K562 (cell line): ENCODE results near the gene SEC11A. TPM values are rescaled to one million over a fixed set of nuclear protein-coding genes. Genes with fewer than 3 reads are reported as not detected.

Experiments used
- ARID3B ChIP-seq: fragments of 250-450 bp; sonication (Bioruptor Pico); IDR thresholded peaks from 2 replicates; pipeline ENCODE4 v1.4.0; 2020; ENCODE audit warnings: borderline replicate concordance
- ARNT ChIP-seq, 2 experiments: fragments of 450-650 bp; IDR thresholded peaks; 2 replicates each; pipeline ENCODE4 v1.6.1; 2016; ENCODE audit warnings: mild to moderate bottlenecking in 1 of 2
- EGR1 ChIP-seq: fragments of 450-650 bp; conservative IDR thresholded peaks from 2 replicates; pipeline ENCODE4 v1.6.1; 2017; ENCODE audit warnings: mild to moderate bottlenecking
- ETV6 ChIP-seq, 3 experiments: fragments of 150-350 bp in 1 of 3; sonication (generic) in 1 of 3; formaldehyde crosslinking in 1 of 3; IDR thresholded peaks; 2 replicates each; pipeline versions ENCODE4 v1.6.1 to v1.8.0; 2014 to 2022; ENCODE audit warnings: borderline replicate concordance in 2 of 3, low read depth in 2 of 3, antibody characterized with exemption in 1 of 3, low read length in 1 of 3, mild to moderate bottlenecking in 1 of 3, missing genetic modification reagents in 1 of 3
- FOXA1 ChIP-seq: fragments of 450-650 bp; IDR thresholded peaks from 2 replicates; pipeline ENCODE4 v1.6.1; 2016; ENCODE audit warnings: mild to moderate bottlenecking, borderline replicate concordance
- HBP1 ChIP-seq: fragments of 450-650 bp; formaldehyde crosslinking; IDR thresholded peaks from 2 replicates; pipeline ENCODE4 v1.4.0; 2022; ENCODE audit warnings: missing genetic modification characterization
- KHSRP ChIP-seq: fragments of 450-650 bp; IDR thresholded peaks from 2 replicates; pipeline ENCODE4 v1.6.1; 2017
- MECOM ChIP-seq: fragments of 250-450 bp; sonication (Bioruptor Pico); IDR thresholded peaks from 2 replicates; pipeline ENCODE4 v1.8.0; 2022; ENCODE audit warnings: inconsistent platforms
- MITF ChIP-seq: IDR thresholded peaks from 2 replicates; pipeline ENCODE4 v1.6.1; 2014; ENCODE audit warnings: antibody characterized with exemption
- NCOA2 ChIP-seq, 2 experiments: fragments of 450-650 bp; IDR thresholded peaks; 2 replicates each; pipeline ENCODE4 v1.6.1; 2018; ENCODE audit warnings: mild to moderate bottlenecking in 2 of 2, moderate library complexity in 1 of 2; ENCODE audit not compliant: partially characterized antibody in 2 of 2
- NFYB ChIP-seq: IDR thresholded peaks from 2 replicates; pipeline ENCODE4 v1.6.1; 2011; ENCODE audit warnings: mild to moderate bottlenecking, moderate library complexity; ENCODE audit not compliant: insufficient read length; ENCODE audit errors: extremely low read depth
- NUFIP1 ChIP-seq: fragments of 450-650 bp; IDR thresholded peaks from 2 replicates; pipeline ENCODE4 v1.6.1; 2018; ENCODE audit not compliant: partially characterized antibody
- PHF21A ChIP-seq: fragments of 450-650 bp; IDR thresholded peaks from 2 replicates; pipeline ENCODE4 v1.6.1; 2017; ENCODE audit warnings: low read depth, borderline replicate concordance
- POLR2H ChIP-seq: IDR thresholded peaks from 2 replicates; pipeline ENCODE4 v1.6.1; 2016; ENCODE audit warnings: missing genetic modification characterization, low read depth, mild to moderate bottlenecking, control low read depth, missing compliant biosample characterization, moderate library complexity
- RBM39 ChIP-seq: fragments of 200-400 bp; formaldehyde crosslinking; optimal IDR thresholded peaks from 2 replicates; pipeline ENCODE3; 2018; ENCODE audit warnings: low read depth, low read length
- RFX1 ChIP-seq: fragments of 450-650 bp; IDR thresholded peaks from 2 replicates; pipeline ENCODE4 v1.6.1; 2016; ENCODE audit warnings: mild to moderate bottlenecking, moderate library complexity
- SMAD4 ChIP-seq: fragments of 250-450 bp; sonication (Bioruptor Pico); conservative IDR thresholded peaks from 2 replicates; pipeline ENCODE4 v1.8.0; 2021; ENCODE audit warnings: inconsistent platforms, mild to moderate bottlenecking, moderate library complexity
- TSC22D4 ChIP-seq: fragments of 450-650 bp; IDR thresholded peaks from 2 replicates; pipeline ENCODE4 v1.6.1; 2016; ENCODE audit warnings: missing genetic modification characterization, missing biosample characterization, control low read depth
- ZBTB17 ChIP-seq: fragments of 450-650 bp; formaldehyde crosslinking; IDR thresholded peaks from 2 replicates; pipeline ENCODE4 v1.4.0; 2020; ENCODE audit warnings: mild to moderate bottlenecking
- ZEB2 ChIP-seq: fragments of 450-650 bp; IDR thresholded peaks from 2 replicates; pipeline ENCODE4 v1.6.1; 2016
- ZNF134 ChIP-seq: fragments of 250-450 bp; sonication (Bioruptor Pico); conservative IDR thresholded peaks from 2 replicates; pipeline ENCODE4 v1.4.0; 2020
- ZNF143 ChIP-seq: sonication (generic); formaldehyde crosslinking; IDR thresholded peaks from 2 replicates; pipeline ENCODE4 v1.9.0; 2022; ENCODE audit warnings: mild to moderate bottlenecking, missing genetic modification reagents
- ZNF431 ChIP-seq: sonication (generic); formaldehyde crosslinking; IDR thresholded peaks from 2 replicates; pipeline ENCODE4 v1.8.0; 2022; ENCODE audit warnings: mild to moderate bottlenecking, missing genetic modification reagents
- ZNF551 ChIP-seq: fragments of 250-450 bp; sonication (Bioruptor Pico); IDR thresholded peaks from 2 replicates; pipeline ENCODE4 v1.5.0; 2021; ENCODE audit warnings: mild to moderate bottlenecking, moderate library complexity
- ZSCAN32 ChIP-seq: fragments of 450-650 bp; formaldehyde crosslinking; IDR thresholded peaks from 2 replicates; pipeline ENCODE4 v1.4.0; 2020; ENCODE audit warnings: mild to moderate bottlenecking, moderate library complexity
- polyA plus RNA-seq, 8 experiments: library from polyadenylated mRNA; depleted of rRNA in 4 of 8; stranded (reverse) in 5 of 8; unstranded in 3 of 8; fragments of >200 nt; fragmentation: Nextera tagmentation in 2 of 8; fragmentation: Illumina TruSeq in 1 of 8; extraction: Ambion mirVana in 2 of 8; extraction: Trizol in 1 of 8; gene quantifications; 2 replicates each; pipeline versions ENCODE4 v1.2.1 to v1.2.3, GENCODE V29; 2011 to 2014; ENCODE audit warnings: inconsistent platforms in 1 of 8, missing spikeins in 1 of 8
- total RNA-seq, 7 experiments: library from RNA; depleted of rRNA in 6 of 7; stranded (reverse); fragments of >200 nt in 6 of 7; fragmentation: Illumina TruSeq in 2 of 7; extraction: Trizol in 2 of 7; gene quantifications; 2 replicates each; pipeline versions ENCODE4 v1.2.1 to v1.2.3, GENCODE V29; 2011 to 2021; ENCODE audit warnings: low replicate concordance in 1 of 7

Gene SEC11A
- total and polyA plus RNA-seq, 9 of the 15 experiments (the other 6 are each of a cell fraction or from before 2014, with no cell fraction given) = 175 to 310 (median 229) TPM

- peak; percentile 94 for TF ChIP-seq ZEB2
- peak; percentile 29 to 32; a peak in 2 of 4 replicates for TF ChIP-seq ETV6 (IDR thresholded peaks at IDR 0.05; ENCODE audit: borderline replicate concordance in 1 of 2, low read depth in 2 of 2, low read length in 1 of 2)
- TF ChIP-seq ETV6 (CRISPR knock-in tag; IDR thresholded peaks at IDR 0.05; ENCODE audit: borderline replicate concordance) = no peak
- no peak for TF ChIP-seq ZNF551 (CRISPR knock-in tag)
- TF ChIP-seq FOXA1 = no peak
- TF ChIP-seq ZNF431 (CRISPR knock-in tag) = no peak
- TF ChIP-seq MECOM = peak; percentile 45; the same call in 1 of the 2 replicates
- TF ChIP-seq KHSRP = 0 out of 2 replicates have a peak, but pooled peaks have one; percentile 35
- TF ChIP-seq NUFIP1 = no peak
- no peak for TF ChIP-seq HBP1 (CRISPR knock-in tag)
- TF ChIP-seq RFX1 = no peak
- no peak for TF ChIP-seq RBM39
- TF ChIP-seq EGR1 = peak; percentile 42; the same call in 1 of the 2 replicates
- TF ChIP-seq TSC22D4 = no peak
- peak; percentile 66 for TF ChIP-seq POLR2H (tag)
- no peak for TF ChIP-seq ARID3B (CRISPR knock-in tag)
- TF ChIP-seq PHF21A = no peak
- TF ChIP-seq ARNT (IDR thresholded peaks at IDR 0.05) = peak; percentile 81 to 94; a peak in 3 of 4 replicates
- TF ChIP-seq NCOA2 (IDR thresholded peaks at IDR 0.05; ENCODE audit: partially characterized antibody in 2 of 2) = no peak
- no peak for TF ChIP-seq ZNF134
- no peak for TF ChIP-seq ZNF143 (CRISPR knock-in tag)
- TF ChIP-seq ZBTB17 = 0 out of 2 replicates have a peak, but pooled peaks have one; percentile 12
- no peak for TF ChIP-seq NFYB
- peak; percentile 57; the same call in 1 of the 2 replicates for TF ChIP-seq SMAD4 (CRISPR knock-in tag)
- no peak for TF ChIP-seq ZSCAN32 (CRISPR knock-in tag)
- TF ChIP-seq MITF = no peak
These were observed 19.0 kb upstream of the SEC11A start (continued) for GRCh38 chr15:84734794-84735479.
